NCI-H748 (cell line): ENCODE results near the gene MORF4L2.

ENCODE experiments used
- DNase-seq: peaks from one replicate; lab custom pipeline; 2025; ENCODE audit not compliant: unreplicated experiment; lab: John Stamatoyannopoulos, UW

Gene MORF4L2

GRCh38 chrX:103686199-103687072 lies at the start of gene MORF4L2:
Gene MORF4L2 (minus strand): TSS chrX:103686699. CDS start chrX:103677027, 9,672 bp downstream.
- peak; percentile 98 for DNase-seq

- peak; percentile 1 for DNase-seq
Observed at GRCh38 chrX:103734125-103734760, 47.7 kb upstream of the MORF4L2 start.

GRCh38 chrX:103733017-103733416 lies 46.5 kb upstream of the MORF4L2 start:
- DNase-seq: no peak

GRCh38 chrX:103730796-103731493 lies 44.4 kb upstream of the MORF4L2 start:
- DNase-seq: no peak

GRCh38 chrX:103730147-103730795 lies 43.8 kb upstream of the MORF4L2 start:
- no peak for DNase-seq

- DNase-seq: no peak
Observed at GRCh38 chrX:103729015-103729414, 42.5 kb upstream of the MORF4L2 start.

GRCh38 chrX:103727115-103727514 lies 40.6 kb upstream of the MORF4L2 start:
- DNase-seq: no peak

GRCh38 chrX:103726477-103726876 lies 40.0 kb upstream of the MORF4L2 start:
- peak; percentile 3 for DNase-seq

GRCh38 chrX:103722505-103722904 lies 36.0 kb upstream of the MORF4L2 start:
- DNase-seq: no peak

GRCh38 chrX:103718120-103718519 lies 31.6 kb upstream of the MORF4L2 start:
- no peak for DNase-seq

- DNase-seq: no peak
Observed at GRCh38 chrX:103716962-103717361, 30.5 kb upstream of the MORF4L2 start.

- DNase-seq: no peak
Observed at GRCh38 chrX:103710609-103711008, 24.1 kb upstream of the MORF4L2 start, which contains the start of gene TMEM31. Gene TMEM31 (plus strand): TSS chrX:103710909. CDS start chrX:103712259, 1,350 bp downstream.

- DNase-seq: no peak
Observed at GRCh38 chrX:103704863-103705262, 18.4 kb upstream of the MORF4L2 start.

- no peak for DNase-seq
Observed at GRCh38 chrX:103699243-103699642, 12.7 kb upstream of the MORF4L2 start.

GRCh38 chrX:103697687-103698086 lies 11.2 kb upstream of the MORF4L2 start:
- DNase-seq: no peak

GRCh38 chrX:103691059-103691458 lies 4.6 kb upstream of the MORF4L2 start:
- no peak for DNase-seq

GRCh38 chrX:103688946-103689345 lies 2.4 kb upstream of the MORF4L2 start:
- peak; percentile 41 for DNase-seq

- peak; percentile 84 for DNase-seq
Observed at GRCh38 chrX:103687696-103688201, 1.2 kb upstream of the MORF4L2 start.

GRCh38 chrX:103687073-103687695 lies 685 bp upstream of the MORF4L2 start:
- DNase-seq: peak; percentile 88

GRCh38 chrX:103685396-103685795 lies 1.1 kb downstream of the MORF4L2 start:
- no peak for DNase-seq
